HuH-7.5 (cell line): ENCODE data around the gene SLC10A2.
"Not testable (repeated sequence)": the region's sequence is repeated elsewhere in the genome, so short reads cannot be mapped to it uniquely, and the experiment has no call there.

Experiments used
- DNase-seq: peaks from one replicate; pipeline ENCODE4 v3.0.0; 2011; ENCODE audit warnings: low spot score

The SLC10A2 gene, protein sequence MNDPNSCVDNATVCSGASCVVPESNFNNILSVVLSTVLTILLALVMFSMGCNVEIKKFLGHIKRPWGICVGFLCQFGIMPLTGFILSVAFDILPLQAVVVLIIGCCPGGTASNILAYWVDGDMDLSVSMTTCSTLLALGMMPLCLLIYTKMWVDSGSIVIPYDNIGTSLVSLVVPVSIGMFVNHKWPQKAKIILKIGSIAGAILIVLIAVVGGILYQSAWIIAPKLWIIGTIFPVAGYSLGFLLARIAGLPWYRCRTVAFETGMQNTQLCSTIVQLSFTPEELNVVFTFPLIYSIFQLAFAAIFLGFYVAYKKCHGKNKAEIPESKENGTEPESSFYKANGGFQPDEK

DNA sequence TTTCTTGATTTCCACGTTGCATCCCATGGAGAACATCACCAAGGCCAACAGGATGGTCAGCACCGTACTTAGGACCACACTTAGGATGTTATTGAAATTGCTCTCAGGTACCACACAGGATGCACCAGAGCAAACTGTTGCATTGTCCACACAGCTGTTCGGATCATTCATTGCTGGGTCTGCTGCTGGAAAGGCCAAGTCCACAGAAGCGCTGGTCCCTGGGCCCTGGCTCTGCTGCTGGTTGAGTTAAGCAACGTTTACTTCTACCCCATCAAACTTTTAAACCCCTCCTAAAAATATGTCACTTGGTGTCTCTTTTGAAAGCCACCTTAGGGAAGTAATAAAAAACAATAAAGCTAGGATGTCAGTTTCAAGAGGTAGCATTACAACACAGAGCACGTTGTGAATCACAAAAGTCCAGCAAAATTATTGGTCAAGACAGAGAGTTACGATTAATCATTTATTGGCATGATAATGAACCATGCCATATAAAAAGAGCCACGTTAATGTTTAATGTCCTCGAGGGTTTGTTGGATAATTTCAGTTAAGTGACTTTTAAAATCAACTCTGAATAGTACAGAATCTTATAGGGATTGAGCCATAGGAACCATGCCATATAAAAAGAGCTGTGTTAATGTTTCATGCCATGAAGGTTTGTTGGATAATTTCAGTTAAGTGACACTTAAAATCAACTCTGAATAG is at the start of gene SLC10A2:
Gene SLC10A2, minus strand, starts transcription at position 339 of the 702 bp plus-strand sequence. Its CDS starts 168 bp downstream, at position 171.
- no peak for DNase-seq

DNA sequence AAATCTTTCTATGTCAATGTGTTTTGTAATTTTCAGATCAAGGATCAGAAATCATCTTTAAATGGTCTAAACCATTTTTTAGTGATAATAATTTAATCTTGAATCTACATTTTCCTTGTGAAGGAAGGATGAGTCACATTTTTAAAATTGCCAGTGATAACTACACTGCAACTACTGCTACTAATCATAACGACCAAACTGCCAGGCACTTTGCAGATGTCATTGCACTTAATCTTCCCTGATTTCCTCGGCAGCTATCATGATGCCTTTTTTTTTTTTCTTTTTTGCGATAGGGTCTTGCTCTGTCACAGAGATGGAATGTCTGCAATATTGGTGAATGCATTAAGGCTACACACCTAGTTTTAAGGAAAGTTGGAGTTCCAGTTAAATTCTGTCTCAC is 41.4 kb upstream of the SLC10A2 start:
- DNase-seq, result no peak

DNA sequence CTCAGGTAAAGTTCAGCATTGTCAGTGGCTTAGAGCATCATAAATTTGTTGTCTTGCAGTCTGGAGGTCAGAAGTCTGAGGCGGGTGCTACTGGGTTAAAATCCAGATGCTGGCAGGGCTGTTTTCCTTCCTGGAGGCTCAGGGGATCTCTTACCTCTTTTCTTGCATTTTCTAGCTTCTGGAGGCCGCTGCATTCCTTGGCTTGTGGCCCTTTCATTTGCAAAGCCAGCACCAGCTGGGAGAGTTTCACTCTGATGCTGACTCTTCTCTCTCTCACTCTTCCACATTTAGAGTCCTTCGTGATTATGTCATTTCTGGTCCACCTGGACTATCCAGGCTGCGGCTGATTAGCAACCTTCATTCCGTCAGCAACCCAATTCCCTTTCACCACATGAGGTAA is 38.1 kb upstream of the SLC10A2 start:
- DNase-seq, result no peak

DNA sequence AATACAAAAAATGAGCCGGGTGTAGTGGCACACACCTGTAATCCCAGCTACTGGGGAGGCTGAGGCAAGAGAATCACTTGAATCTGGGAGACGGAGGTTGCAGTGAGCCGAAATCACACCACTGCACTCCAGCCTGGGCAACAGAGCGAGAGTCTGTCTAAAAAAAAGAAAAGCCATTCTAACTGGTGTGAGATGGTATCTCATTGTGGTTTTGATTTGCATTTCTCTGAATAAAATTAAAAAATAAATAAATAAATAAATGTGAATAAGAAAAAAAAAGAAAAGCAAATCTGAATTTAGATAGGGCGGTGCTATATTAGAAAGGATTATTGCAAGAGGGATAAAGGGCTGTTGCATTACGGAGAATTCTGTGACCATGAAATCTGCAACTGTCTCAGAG is 37.2 kb upstream of the SLC10A2 start:
- DNase-seq, result not testable (repeated sequence)

DNA sequence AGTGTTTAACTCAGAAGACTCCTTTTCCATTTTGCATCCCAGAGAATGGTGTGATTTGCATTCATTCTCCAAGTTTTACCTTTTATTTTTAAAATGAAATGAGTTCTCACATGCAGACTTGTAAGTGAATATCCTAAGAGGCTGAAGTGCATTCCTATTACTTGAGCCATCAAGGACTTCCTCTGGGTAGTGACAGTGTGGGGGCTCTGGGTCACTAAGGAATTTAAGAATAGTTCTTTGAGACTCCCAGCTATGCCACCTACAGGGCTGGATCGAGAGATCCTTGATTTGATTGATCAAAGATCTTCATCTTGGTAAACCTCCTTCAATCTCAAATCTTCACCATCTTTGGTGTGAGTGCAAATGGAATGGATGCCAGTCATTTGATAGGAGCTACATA is 36.3 kb upstream of the SLC10A2 start:
- no peak for DNase-seq

DNA sequence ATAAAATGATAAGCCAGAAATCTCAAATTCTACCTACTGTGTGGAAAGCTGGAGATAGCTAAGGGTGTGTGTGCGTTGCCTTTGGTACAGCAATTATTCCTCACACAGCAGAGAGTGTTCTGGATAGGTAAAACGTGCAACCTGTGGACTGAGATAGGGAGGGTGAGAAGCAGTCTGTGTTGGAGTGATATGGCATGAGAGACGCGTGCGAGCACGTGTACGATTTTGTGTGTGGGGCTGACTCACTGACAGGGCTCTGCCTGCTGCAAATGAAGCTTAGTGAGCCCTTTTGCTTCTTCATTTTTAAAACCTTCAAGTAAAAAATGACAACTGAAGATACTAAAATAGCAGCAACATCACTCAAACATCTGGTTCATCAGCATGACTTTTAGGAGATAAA is 35.7 kb upstream of the SLC10A2 start:
- no peak for DNase-seq

DNA sequence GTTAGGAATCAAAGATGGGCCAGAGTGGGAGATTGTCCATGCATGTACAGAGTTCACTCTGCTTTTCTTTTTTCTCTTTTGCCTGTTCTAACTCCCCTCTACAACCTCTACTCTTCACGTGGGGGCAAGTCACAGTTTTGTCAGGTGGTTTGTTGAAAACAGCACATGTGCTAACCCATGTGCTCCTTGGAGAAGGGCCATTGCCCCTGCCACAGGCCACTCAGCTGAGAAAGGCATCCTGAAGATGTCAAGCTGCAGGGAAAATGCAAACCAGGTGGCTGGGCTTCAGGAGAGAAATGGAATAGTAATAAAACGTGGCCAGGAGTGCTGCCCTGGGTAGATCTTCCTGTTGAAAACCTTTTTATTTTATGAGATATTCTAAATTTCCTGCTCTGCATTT is 35.3 kb upstream of the SLC10A2 start:
- DNase-seq, result no peak

DNA sequence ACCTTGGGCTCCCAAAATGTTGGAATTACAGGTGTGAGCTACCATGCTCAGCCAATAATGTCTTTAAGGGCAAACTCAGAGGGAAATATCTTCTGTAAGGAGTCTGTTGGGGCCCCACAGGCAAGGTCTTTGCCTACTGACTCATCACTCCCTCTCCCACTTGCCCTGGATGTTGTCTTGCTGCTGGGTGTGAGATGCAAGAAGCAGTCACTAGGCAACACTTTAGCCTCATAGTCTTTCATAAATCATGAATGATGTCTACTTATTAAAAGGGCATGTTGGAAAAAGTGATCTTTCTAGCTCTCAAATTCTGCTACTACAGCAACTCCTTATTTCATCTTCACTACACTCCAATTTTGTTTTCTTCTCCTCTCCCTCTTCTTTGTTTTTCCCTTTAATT is 34.6 kb upstream of the SLC10A2 start:
- DNase-seq, result no peak

DNA sequence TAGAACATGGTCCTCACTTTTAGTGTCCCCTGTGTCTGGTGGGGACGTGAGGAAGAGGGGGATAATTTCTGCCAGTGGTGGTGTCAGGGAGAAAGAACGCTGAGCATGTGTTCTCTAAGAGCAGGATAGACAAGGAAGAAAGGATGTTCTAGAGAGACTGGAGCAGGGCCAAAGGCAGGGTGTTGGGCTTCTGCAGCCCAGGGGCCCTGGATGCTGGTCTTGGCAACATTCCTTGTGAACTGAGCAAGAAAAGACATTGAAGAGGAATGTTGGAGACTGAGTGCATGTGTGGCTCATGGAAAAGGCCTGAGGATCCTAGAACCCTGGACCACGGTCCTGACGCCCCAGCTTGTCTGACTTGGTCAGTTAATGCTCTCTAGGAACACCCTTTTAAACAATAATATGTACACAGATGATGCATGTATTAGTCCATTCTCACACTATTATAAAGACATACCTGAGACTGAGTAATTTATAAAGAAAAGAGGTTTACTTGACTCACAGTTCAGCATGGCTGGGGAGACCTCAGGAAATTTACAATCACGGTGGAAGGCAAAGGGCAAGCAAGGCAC is 33.6 kb upstream of the SLC10A2 start:
- no peak for DNase-seq

DNA sequence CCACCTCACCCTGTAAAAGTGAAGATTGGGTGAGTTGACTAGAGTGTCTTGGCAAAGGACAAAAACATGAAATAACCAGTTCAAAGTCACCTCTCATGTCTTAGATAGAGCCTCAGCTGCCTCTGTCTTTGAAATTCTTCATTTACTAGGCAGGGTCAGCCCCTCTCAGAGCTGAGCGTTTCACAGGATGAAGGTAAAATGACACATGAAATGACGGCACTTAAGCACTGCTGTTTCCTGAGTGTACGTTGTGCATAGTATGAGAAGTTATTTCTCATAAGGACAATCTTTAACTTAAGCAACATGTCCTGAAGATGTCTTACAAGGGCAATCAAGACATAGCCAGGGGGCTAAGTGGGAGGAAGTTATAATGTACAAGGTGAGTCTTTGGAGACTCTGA is 32.3 kb upstream of the SLC10A2 start:
- no peak for DNase-seq

DNA sequence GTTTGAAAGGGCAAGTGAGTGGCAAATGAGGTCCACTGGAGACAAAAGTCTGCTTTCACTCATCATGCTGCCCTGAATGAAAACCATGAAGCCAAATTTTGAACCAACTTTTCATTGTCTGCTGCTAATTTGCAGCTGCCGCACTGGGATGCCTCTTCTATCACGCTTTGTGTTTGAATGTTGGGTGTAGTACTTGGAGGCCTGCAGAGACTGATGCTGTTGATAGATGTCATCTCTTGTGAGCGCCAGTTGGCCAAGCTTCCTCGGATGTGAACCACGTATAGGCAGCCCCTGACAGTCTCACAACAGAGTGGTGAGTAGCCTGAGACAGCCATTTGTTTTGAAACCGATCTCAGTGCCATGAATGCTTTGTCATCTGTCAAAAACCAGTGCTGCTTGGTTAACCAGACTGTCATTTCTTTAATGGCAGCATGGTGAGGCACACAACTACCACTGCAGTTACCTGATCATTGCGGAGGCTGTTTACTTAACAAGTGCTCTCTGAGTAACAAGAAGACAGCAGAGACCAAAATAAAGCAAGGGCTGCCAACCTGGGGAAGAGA is 31.2 kb upstream of the SLC10A2 start:
- DNase-seq, result no peak

DNA sequence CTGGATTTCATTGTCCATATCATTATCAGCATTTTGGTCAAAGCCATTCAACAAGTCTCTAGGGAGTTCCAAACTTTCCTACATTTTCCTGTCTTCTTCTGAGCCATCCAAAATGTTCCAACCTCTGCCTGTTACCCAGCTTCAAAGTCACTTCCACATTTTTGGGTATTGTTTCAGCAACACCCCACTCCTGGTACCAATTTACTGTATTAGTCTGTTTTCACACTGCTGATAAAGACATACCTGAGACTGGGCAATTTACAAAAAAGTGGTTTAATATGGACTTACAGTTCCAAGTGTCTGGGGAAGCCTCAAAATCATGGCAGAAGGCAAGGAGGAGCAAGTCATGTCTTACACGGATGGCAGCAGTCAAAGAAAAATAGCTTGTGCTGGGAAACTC is 27.4 kb upstream of the SLC10A2 start:
- not testable (repeated sequence) for DNase-seq

DNA sequence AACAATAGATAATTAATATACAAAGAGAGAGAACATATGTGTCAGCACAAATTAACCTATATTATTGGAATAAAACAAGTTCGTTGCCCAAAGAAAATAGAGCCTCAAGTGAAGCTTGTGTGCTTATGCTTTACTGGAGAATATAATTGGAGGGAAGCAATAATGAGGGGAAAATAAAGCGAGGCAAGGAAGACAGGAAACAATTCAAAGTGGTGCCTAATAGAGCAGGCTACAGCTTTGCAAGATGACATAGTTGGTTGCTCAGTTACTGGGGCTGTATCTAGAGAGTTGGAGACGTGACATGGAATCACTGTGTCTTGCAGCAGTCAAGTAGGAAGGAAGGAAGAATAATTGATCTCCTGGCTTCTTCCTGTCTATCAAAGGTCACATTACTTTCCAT is 21.1 kb upstream of the SLC10A2 start:
- no peak for DNase-seq

DNA sequence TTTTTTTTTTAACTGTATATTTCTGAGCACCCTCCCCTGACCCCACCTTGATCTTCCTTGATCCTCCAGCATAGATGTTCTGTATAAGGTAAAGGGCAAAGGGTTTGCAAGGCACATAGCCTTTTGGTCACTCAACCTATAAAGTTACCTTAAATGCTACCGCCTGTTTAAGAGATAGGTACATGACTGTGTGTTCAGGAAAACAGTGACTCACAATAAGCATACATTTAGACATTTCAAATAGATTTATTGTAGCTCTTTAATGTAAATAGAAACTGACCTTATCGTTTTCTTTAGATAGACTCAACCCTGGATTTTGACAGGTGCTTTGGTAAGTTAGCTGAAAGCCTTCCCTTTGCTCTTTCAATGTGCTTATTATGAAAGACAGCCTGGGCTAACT is 15.2 kb upstream of the SLC10A2 start:
- DNase-seq, result no peak

DNA sequence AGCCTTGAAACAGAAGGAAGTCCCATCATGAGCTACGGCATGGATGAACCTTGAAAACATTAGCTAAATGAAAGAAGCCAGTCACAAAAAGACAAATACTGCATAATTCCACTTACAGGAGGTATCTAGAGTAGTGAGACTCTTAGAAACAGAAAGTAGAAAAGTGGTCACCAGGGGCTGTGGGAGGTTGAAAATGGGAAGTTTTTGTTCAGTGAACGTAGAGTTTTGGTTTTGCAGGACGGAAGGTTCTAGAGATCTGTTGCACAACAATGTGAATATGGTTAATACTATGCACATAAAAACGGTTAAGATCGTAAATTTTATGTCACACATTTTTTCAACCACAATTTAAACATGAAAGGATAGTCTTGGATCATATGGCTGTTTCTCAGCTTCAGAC is 11.9 kb upstream of the SLC10A2 start:
- DNase-seq, result no peak

DNA sequence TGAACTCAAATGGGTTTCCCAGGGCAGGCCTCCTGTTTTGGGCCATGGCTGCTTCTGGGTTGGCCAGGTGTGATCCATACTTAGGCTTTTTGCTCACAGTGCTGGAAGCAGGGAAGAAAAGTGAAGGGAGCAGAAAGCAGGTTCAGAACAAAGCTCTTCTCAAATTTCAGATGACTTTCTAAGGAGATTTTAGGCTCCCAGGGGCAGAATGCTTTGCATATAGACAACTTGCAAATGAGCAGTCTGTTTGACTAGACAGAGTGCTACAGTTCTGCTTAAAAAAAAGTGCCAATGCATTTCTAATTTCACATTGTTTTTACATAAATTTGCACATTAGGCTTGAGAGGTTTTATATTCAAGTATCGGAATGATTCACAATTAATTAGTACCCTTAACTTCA is 2.6 kb upstream of the SLC10A2 start:
- DNase-seq, result no peak

DNA sequence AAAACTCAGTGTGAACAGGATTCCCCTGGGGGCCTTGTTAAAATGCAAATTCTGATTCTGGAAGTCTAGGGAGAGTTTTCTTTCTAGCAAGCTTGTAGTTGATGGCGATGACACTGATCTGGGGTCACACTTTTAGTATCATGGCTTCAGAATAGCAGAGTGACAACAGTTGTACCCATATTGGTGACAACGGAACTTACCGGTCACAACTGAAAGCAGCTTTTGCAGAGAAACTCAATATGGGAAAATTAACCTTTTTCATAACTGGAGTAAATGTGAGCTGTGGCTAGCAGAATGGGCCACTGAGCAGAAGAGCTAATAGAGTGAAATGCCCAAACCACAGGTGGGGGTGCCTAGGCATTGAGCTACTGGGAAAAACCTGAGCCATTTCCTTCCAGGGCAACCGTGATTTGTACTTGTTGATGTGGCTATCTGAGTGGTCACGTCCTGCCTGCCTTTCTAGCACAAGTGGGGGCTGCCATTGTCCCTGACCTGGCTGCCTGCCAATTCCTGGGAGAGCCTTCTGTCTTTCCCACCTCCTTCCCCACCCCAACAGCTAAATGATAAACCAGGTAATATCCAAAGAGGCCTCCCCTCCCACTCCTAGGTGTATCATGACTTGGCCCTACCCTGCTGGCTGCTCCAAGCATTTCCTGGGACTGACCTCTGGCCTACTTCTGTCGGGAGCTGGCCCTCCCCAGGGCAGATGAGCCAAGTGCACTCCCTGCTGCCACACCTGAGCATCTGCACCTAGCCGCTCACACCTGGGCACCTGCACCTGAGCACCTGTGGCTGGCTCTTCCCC is 1.7 kb upstream of the SLC10A2 start:
- no peak for DNase-seq

DNA sequence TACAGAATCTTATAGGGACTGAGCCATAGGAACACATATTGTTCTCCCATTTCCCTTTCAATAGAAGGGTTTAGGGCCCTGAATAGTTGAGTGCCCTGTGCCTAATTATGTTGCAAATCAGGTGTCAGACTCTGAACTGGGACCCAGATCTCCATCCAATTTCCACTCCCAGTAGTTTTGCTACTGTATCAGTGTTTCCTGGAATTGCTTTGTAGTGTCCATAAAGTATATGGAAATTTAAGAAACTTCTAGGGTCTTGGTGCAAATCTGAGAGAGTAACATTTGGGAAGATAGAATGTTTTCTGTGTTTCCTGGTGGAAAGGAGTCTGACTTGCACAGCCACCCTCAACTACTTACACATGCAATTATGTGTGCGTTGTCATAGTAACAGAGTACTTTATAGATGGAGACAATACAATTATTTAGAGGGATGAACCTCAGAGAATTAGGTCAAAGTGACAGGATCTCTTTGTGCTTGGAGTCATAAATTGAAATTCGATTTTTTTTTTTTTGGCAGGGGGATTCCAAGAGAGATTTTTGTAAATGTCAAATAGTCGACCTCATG is 646 bp upstream of the SLC10A2 start:
- DNase-seq, result no peak

DNA sequence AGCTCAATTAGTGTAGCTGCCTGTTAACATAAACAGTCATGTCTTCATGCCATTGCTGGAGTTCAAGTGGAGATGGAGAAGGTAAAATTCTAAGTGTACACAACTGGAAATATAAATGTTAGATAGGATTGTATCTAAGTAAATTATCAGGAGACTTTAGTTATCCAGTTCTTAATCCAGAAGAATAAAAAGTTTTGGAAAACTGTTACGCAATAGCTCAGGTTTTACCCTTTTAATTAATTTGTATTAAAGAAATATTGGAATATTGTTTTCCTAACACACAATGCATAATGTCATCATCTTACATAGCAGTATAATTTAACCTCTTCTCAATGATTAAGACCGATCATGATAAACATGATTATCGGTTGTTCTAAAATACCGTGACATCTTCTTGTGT is 2.8 kb downstream of the SLC10A2 start:
- no peak for DNase-seq

DNA sequence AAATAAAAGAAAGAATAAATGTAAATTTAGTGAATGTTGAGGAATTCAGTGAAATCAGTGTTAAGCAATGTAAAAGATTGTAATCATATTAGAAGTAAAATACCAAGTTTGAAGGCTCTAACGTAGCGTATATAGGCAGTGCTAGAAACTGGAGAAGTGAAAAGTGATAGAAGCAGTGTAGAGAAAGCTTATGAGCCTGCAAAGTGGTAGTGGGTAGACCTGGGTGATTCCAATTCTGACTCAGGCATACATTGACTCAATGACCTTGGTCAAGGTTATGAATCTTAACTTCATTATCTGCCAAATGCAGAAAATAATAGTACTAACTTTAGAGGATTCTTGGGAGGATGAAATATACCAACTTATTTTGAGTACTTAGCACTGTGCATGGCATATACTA is 4.1 kb downstream of the SLC10A2 start:
- no peak for DNase-seq

DNA sequence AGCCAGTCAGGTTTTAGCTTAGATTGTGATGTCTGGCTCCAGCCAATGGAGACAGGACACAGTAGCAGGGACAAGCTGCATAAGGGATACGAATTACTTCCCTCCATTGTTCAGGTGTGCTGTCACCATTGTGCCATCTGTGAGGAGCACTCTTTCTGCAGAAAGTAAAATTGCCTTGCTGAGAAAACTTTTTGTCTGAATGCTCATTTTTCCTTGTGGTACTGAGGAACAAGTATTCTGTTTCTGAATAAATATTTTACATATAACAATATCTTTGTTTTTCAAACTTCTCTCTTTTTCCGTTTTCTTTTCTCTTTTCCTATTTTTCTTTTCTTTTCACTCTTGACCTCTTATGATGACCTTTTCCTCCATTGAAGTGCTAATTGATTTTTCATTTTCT is 10.2 kb downstream of the SLC10A2 start:
- no peak for DNase-seq

DNA sequence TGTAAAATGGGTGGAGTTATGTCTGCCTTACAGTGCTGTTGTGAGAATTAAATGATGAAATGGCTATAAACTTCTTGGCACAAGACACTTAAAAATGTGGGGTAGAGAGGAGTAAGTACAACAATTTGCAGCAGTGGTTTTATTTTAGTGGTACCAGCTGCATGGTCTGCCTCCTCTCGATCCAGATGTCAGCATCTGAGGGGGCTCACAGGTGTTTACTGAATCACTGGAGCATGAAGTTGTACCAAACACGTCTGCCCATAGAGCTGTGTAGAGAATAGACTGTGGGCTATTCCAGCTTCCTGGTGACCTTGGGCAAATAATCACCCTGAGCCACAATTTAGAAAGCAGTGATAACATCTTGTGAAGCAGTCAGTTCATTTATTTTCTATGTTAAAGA is 11.1 kb downstream of the SLC10A2 start:
- no peak for DNase-seq
